Keratinocyte (primary cell): Measurements from ENCODE around the gene MAPK14.

ENCODE experiments used
- CTCF ChIP-seq, 3 experiments: IDR thresholded peaks in 1 of 3; conservative IDR thresholded peaks in 1 of 3; optimal IDR thresholded peaks in 1 of 3; 2 replicates in 2 of 3; 3 replicates in 1 of 3; pipeline versions ENCODE3 to v1.5.1; 2011; ENCODE audit warnings: low read length in 3 of 3, mild to moderate bottlenecking in 3 of 3, moderate library complexity in 2 of 3, control low read depth in 1 of 3, inconsistent platforms in 1 of 3; ENCODE audit not compliant: insufficient read depth in 2 of 3; ENCODE audit errors: extremely low read depth in 1 of 3
- EZH2 ChIP-seq: IDR thresholded peaks from one replicate; pipeline ENCODE4 v1.6.1; 2012; ENCODE audit warnings: inconsistent platforms, mild to moderate bottlenecking, low read length, moderate library complexity

GRCh38 chr6:36076178-36077063 lies 48.8 kb downstream of the MAPK14 start:
- TF ChIP-seq CTCF (optimal IDR thresholded peaks at IDR 0.05 in 1 of 3, IDR thresholded peaks at IDR 0.05 in 1 of 3, conservative IDR thresholded peaks at IDR 0.05 in 1 of 3; ENCODE audit: extremely low read depth in 1 of 3, insufficient read depth in 2 of 3, low read length in 3 of 3) (no peak), EZH2 (no peak)
